GM19351 (cell line): ENCODE results near the gene FLT1.

Experiments used
- ATAC-seq: cut with Tn5 transposase; IDR thresholded peaks from one replicate; pipeline ENCODE4 v1.9.1; 2021; ENCODE audit warnings: mild to moderate bottlenecking, moderate library complexity; ENCODE audit not compliant: unreplicated experiment

FLT1 gene

DNA sequence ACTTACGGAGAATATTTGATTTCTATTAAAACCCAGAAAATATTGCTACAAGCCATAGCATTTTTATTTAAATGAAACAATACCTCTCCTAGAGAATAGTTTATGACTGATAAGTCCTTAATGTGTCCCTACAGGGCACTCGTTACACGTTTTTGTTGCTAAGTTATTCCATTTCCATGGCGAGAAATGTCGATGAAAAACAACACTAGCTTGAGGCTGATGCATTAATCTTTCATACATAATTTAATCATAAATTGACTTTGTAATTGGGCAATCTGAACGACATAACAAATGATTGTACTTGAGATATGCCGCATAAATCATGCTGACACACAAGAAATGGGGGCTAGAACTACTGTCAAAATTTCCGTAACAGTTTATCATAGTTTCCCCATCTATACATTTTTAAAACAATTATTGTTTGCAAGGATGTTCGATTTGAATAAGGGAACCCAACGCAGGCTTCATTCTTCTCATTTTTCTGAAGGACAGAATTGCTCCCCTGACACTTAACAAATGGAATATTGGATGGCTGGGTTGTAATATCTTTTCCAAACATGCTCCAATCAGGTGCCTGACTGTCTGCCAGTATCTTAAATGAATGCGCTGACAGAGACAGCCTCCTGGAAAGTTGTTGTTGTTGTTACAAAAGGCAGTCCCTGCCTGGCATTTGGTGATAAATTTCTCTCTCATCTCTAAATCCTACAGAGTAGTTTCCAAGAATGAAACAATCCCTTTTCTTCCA lies 61.9 kb downstream of the FLT1 start:
- ATAC-seq = no peak

GRCh38 chr13:28429685-28430290 lies 65.1 kb downstream of the FLT1 start:
- peak; percentile 97 for ATAC-seq

DNA sequence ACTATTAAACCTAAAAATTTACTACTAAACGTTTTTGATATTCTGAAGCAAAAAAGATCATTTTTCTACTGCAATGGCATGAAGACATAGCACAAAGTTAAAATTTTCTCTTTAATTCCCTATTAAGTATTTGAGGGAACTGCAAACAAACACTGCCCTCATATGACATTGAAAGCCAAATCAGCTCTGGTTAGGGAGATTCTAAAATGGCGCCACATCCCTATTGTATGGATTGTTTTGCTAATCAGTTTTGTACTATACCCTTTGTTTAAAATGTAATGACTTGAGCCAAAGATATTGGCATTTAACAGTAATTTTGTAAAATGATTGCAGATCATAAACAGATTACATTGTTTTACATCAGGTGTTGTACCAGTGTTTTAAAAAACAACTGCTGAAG lies 65.8 kb downstream of the FLT1 start:
- no peak for ATAC-seq

DNA sequence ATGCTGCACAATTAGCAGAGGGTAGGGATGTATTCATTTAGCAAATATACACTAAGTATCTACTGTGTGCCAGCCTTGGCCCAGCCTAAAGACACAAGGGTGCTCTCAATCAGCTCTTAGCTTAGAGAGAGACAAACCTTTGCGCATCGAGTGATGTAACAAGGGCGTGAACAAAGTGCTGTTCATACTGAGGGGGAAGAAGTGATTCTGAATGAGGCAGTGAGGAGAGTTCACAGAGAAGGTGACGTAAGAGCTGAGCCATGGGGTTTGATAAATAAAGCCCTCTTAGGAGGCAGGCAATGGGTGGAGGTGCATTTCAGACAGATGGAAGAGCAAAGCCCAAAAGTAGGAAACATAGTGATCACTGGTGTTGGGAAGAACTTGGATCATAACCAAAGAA lies 68.5 kb downstream of the FLT1 start:
- ATAC-seq = no peak

DNA sequence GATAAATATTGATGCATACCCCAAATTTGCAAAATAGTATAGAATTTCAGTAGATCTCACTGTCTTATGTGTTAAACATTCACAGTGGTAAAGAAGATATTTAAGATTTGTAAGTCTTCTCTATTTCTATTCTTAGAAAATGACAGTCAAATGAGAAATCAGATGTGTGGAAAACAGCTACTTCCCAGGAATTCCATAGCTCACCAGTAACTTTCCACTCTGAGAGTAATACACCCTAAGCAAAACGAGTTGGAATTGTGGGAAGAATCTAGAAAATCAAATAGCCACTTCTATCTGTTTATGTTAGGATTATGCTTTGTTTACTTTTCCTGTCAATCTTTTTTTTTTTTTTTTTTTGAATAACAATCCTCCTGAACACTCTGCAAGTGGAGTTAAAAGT lies 69.1 kb downstream of the FLT1 start:
- ATAC-seq = no peak

- no peak for ATAC-seq
These were observed 70.4 kb downstream of the FLT1 start for GRCh38 chr13:28424541-28424940.

DNA sequence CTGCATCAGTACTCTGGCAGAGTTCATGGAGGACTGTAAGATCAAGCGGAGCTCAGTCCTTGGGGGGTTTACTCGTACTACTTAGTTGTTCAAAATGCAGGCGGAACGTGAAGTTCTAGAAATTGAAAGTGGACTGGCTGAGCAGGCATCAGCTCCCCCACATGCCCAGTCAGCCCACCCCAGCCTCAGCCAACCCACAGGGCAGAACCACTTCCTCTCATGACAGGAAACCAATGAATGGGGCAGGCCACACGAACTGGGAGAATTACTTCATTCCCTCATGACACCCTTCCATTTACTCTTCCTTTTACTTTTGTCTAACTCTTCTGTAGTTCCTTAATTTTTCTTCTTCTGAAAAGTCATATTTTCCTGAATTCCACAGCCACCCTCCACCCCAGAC lies 71.9 kb downstream of the FLT1 start:
- no peak for ATAC-seq

DNA sequence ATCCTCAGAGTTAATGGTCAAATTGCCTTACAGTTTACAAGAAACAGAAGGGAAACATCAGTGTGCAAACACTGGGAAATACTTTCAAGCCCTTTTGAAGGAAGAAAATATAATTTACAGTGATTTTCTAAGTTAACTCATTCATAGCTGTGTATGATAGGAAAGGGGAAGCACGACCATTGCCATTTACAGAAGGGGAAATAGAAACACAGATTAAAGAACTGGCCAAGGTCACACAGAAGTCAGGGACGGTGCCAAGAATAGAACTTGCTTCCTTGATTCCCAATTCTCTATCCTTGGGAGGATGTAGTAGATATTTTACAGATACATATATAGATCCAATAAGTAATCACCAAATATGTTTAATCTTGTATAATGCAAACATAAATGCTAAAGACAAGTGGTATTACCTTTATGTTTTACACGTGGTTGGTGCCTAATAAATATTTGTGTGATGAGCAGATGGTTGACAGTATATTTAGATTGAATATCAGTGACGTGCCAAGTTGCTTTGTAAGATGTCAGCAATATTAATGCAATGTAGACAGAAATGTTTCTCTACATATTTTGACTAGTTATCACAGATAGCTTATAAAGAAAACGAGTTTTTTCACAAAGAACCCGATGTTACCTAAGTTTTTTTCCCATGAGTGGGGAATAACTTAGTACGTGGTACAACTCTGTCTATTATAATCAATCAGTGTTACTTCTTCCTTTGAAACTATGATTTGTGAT lies 73.1 kb downstream of the FLT1 start:
- ATAC-seq = no peak

DNA sequence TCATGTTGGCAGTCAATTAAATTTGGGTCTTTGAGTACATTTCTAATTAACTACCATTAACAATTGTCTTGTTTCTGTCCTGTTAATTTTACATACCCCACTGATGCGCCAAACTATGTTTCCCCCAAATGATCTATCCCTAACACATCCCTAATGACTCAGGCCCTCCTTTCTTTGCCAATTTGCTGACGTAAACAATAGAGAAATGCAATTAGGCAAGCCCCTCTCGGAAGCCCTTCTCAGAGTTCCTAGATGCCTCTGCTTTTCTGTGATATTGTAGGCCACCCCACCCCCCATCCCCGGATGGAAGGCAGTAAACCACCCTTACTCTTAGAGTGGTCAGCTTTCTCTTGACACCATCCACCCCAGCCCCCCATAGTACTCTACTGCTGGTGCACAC lies 74.2 kb downstream of the FLT1 start:
- ATAC-seq = no peak

GRCh38 chr13:28415994-28416421 lies 78.9 kb downstream of the FLT1 start:
- no peak for ATAC-seq

GRCh38 chr13:28413999-28414398 lies 80.9 kb downstream of the FLT1 start:
- no peak for ATAC-seq

GRCh38 chr13:28412981-28413380 lies 81.9 kb downstream of the FLT1 start:
- ATAC-seq = no peak

DNA sequence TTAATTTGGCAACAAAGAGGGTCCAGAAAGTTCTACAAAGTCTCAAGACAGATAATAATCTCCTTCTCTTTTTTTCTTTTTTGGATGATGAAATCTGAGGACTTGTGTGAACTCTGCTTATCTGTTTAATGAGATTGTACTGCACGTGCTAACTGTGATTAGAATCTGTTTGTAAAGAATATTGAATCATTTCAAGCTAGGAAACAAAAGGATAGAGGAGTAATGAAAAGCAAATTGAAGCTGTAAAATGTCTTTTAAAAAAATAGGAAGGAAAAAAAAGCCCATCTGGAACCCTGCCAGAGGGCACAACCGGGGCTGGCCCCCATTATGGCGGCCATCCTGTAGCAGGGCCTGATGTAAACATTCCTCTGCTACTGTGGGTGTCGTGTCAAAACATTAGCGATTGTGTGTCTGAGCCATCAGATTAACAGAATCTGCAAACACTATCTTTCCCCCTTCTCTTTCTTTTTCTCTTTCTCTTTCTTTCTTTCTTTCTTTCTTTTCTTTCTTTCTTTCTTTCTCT lies 83.0 kb downstream of the FLT1 start:
- no peak for ATAC-seq

- no peak for ATAC-seq
These were observed 84.8 kb downstream of the FLT1 start for GRCh38 chr13:28410096-28410495.

DNA sequence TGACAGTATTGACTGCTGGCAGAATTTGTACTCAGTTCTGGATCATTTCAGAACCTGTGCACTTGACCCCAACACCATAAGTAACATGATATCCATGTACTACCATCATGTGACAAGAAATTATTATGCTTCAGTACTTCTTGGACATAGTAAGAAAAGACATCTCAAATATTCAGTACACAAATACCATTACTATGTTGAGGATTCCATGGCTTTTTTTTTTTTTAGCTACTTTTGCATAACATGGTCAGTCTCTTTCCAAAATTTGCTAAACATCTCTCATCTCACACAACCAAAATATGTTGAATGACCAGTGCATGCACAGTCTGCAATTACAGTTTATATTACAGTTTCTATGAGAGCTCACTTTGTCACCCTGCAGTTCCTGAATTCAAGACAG lies 85.3 kb downstream of the FLT1 start:
- no peak for ATAC-seq

DNA sequence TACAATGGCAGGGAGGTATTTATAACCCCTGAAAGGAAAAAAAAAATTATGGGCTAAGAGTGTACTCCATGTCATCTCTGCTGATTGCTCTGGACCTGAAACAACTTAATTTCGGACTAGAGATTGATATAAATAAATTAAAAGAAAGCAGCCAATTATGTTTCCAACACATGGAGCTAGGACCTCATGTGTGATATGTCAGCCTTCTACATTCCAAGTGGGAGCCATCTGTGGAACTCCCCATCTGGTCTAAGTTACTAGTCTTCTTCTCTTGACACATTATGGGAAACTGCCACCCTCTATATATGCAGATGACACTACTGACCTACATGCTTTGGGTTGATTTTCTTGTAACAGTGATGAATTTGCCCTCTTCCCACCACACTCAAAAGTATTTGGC lies 86.1 kb downstream of the FLT1 start:
- no peak for ATAC-seq

- ATAC-seq = no peak
These were observed 86.6 kb downstream of the FLT1 start for GRCh38 chr13:28408235-28408848.

- no peak for ATAC-seq
These were observed 88.1 kb downstream of the FLT1 start for GRCh38 chr13:28406733-28407266.

DNA sequence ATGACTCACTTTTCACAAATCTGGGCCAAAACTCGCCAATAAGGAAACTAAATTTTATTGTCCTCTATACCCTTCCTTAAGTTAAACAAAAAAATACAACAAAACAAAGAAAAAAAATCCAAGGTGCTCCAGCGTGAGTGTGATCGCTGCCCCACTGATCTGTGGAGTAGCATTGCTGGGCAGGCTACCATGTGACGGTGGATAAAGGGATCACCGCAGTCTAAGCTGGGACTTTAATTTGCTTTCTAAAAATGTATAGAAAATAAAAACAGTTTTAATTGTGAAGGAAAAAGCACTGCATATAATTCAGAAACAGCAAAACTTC lies 92.9 kb downstream of the FLT1 start:
- ATAC-seq = no peak

GRCh38 chr13:28401303-28402056 lies 93.4 kb downstream of the FLT1 start:
- ATAC-seq = no peak

- ATAC-seq = no peak
These were observed 98.9 kb downstream of the FLT1 start for GRCh38 chr13:28396053-28396452.
